Natural killer cell (primary cell): ENCODE data around the gene MUC16. TPM values are rescaled to one million over a fixed set of nuclear protein-coding genes. Genes with fewer than 3 reads are reported as not detected.
A peak's percentile ranks its signal among the peaks of the same experiment; 100 is the strongest.

Experiments
- ATAC-seq, 3 donors: fragments of 150-1000 bp in 2 of 3; fragments of 200-7000 bp in 1 of 3; cut with Tn5 transposase; 1 replicate in 1 of 3; 2 replicates in 2 of 3; pipeline ENCODE4 v1.10.0; 2021; ENCODE audit warnings: mild to moderate bottlenecking in 2 of 3, moderate library complexity in 2 of 3
- DNase-seq, 2 donors: peaks; one replicate each; pipeline versions ENCODE4 v3.0.0 to v3.0.0-alpha.2; 2013 to 2021; ENCODE audit warnings: mixed read lengths in 1 of 2
- H3K27ac ChIP-seq: one replicate; pipeline ENCODE4 v1.5.1; 2013; ENCODE audit warnings: mild to moderate bottlenecking, low read length
- H3K27me3 ChIP-seq: one replicate; pipeline ENCODE4 v1.6.1; 2013; ENCODE audit warnings: low read length; ENCODE audit not compliant: control insufficient read depth, insufficient read depth
- H3K36me3 ChIP-seq: one replicate; pipeline ENCODE4 v1.6.1; 2013; ENCODE audit warnings: low read length; ENCODE audit not compliant: control insufficient read depth, insufficient read depth
- H3K4me1 ChIP-seq: one replicate; pipeline ENCODE4 v1.6.1; 2013; ENCODE audit warnings: low read length; ENCODE audit not compliant: control insufficient read depth, insufficient read depth
- H3K4me3 ChIP-seq: one replicate; pipeline ENCODE4 v1.5.1; 2013; ENCODE audit warnings: low read length
- H3K9me3 ChIP-seq: one replicate; pipeline ENCODE4 v1.6.1; 2013; ENCODE audit warnings: low read length; ENCODE audit not compliant: control insufficient read depth, insufficient read depth
- H3K27ac Mint-ChIP-seq, 2 donors: one replicate each; pipeline ENCODE4 v1.8.0; 2022; ENCODE audit warnings: mild to moderate bottlenecking in 2 of 2, mixed read lengths in 2 of 2, moderate library complexity in 1 of 2
- H3K27me3 Mint-ChIP-seq, 2 donors: one replicate each; pipeline ENCODE4 v1.8.0; 2022; ENCODE audit warnings: low read depth in 2 of 2, mixed read lengths in 2 of 2
- H3K36me3 Mint-ChIP-seq: one replicate; pipeline ENCODE4 v1.8.0; 2022; ENCODE audit warnings: mixed read lengths
- H3K4me1 Mint-ChIP-seq, 2 donors: one replicate each; pipeline ENCODE4 v1.8.0; 2022; ENCODE audit warnings: mixed read lengths in 2 of 2
- H3K4me3 Mint-ChIP-seq: one replicate; pipeline ENCODE4 v1.8.0; 2022; ENCODE audit warnings: mild to moderate bottlenecking, moderate library complexity, mixed read lengths
- H3K9me3 Mint-ChIP-seq, 2 donors: one replicate each; pipeline ENCODE4 v1.8.0; 2022; ENCODE audit warnings: mixed read lengths in 2 of 2
- WGBS: methylation state at CpG from one replicate; pipeline ENCODE4 v1.1.7; 2013; ENCODE audit warnings: missing lambda C conversion rate; ENCODE audit not compliant: insufficient coverage; 5-methylcytosine and 5-hydroxymethylcytosine counted together
- intact Hi-C: fragments of 100-400 bp; cut with micrococcal nuclease; formaldehyde crosslinking; loops from one replicate; pipeline ENCODE4 v1.14.2; 2022
- total RNA-seq, 4 donors: library from RNA; stranded (reverse); fragments of 120-200 nt in 1 of 4; gene quantifications; one replicate each; pipeline versions ENCODE4 v1.2.3 to v1.2.4, GENCODE V29; 2013 to 2022
- TF ChIP-seq, protein P1 (sequence below): fragments of 200-600 bp; IDR thresholded peaks from one replicate; pipeline ENCODE4 v1.8.0; 2022; ENCODE audit warnings: antibody characterized with exemption

Gene MUC16
- total RNA-seq, 3 donors from 2014 or later (not counting 1 experiment from before 2014, with no cell fraction given), result under 0.01 TPM; not detected in 2

DNA sequence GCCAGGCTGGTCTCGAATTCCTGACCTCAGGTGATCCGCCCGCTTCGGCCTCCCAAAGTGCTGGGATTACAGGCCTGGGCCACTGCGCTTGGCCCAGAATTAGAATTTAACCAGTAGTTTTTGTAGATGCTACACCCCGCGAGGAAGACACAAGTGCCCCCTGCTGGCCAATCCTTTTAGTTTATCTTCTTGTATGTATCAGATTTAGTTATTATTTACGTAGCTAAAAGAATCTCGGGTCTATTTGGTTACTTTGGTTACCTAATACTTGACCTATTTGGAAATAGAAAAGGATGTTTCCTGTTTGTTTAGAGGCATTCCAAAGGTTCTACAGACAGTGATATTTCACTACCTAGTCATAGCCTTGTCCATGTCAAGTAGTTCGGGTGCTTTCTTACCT, 22.0 kb downstream of the MUC16 start:
- no peak overlapping the region for H3K27ac Mint-ChIP-seq
- no peak overlapping the region for H3K27ac ChIP-seq
- no peak for ATAC-seq
- intact Hi-C loops, result no loop called here
- WGBS, result 75% methylated on average over 10 of the region's 10 CpGs
- no peaks in the 10 kb centered on the region for H3K9me3 Mint-ChIP-seq
- H3K4me3 Mint-ChIP-seq, result no peak overlapping the region
- peaks cover 0 to 9% of the 10 kb centered on the region in 2 donors for H3K27me3 Mint-ChIP-seq
- no peak overlapping the region for H3K4me3 ChIP-seq
- peak in 1 of 2 donors; percentile 45 for DNase-seq
- TF ChIP-seq, protein P1, sequence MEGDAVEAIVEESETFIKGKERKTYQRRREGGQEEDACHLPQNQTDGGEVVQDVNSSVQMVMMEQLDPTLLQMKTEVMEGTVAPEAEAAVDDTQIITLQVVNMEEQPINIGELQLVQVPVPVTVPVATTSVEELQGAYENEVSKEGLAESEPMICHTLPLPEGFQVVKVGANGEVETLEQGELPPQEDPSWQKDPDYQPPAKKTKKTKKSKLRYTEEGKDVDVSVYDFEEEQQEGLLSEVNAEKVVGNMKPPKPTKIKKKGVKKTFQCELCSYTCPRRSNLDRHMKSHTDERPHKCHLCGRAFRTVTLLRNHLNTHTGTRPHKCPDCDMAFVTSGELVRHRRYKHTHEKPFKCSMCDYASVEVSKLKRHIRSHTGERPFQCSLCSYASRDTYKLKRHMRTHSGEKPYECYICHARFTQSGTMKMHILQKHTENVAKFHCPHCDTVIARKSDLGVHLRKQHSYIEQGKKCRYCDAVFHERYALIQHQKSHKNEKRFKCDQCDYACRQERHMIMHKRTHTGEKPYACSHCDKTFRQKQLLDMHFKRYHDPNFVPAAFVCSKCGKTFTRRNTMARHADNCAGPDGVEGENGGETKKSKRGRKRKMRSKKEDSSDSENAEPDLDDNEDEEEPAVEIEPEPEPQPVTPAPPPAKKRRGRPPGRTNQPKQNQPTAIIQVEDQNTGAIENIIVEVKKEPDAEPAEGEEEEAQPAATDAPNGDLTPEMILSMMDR, result no peak
- no peaks in the 10 kb centered on the region for H3K36me3 ChIP-seq
- no peaks in the 10 kb centered on the region for H3K4me1 Mint-ChIP-seq
- H3K9me3 ChIP-seq, result no peaks in the 10 kb centered on the region
- no peaks in the 10 kb centered on the region for H3K36me3 Mint-ChIP-seq
- no peaks in the 10 kb centered on the region for H3K4me1 ChIP-seq
- H3K27me3 ChIP-seq, result no peaks in the 10 kb centered on the region

DNA sequence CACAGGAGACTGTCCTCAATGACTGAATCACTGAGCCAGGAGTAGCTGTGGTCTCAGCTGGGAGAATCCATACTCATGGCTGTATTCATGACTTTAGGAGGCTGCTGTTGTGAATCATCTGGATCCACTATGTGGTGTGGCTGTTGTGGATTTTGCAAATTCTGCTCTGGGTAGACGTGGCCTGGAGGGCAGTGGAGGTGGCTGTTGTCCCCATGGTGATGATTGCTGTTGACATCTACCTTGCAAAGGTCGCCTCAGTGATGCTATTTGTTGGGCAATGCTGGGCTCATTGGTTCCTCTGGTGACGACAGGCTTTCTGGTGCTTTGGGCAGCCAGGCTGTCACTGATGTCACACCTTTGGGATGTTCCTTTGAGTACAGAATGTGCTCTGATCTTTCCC, 23.9 kb downstream of the MUC16 start:
- H3K27me3 ChIP-seq, result no peaks in the 10 kb centered on the region
- DNase-seq (no peak), ATAC-seq (no peak)
- Mint-ChIP-seq H3K9me3 (peaks cover 0 to 1% of the 10 kb centered on the region in 2 donors), H3K27me3 (peaks cover 0 to 9% of the 10 kb centered on the region in 2 donors), H3K36me3 (no peaks in the 10 kb centered on the region), H3K27ac (no peak overlapping the region), H3K4me3 (no peak overlapping the region), H3K4me1 (no peaks in the 10 kb centered on the region)
- WGBS, result 63% methylated on average over 3 of the region's 3 CpGs
- H3K4me3 ChIP-seq, result no peak overlapping the region
- H3K4me1 ChIP-seq, result no peaks in the 10 kb centered on the region
- no peaks in the 10 kb centered on the region for H3K36me3 ChIP-seq
- intact Hi-C loops, result no loop called here
- TF ChIP-seq, protein P1, result no peak
- H3K27ac ChIP-seq, result no peak overlapping the region
- no peaks in the 10 kb centered on the region for H3K9me3 ChIP-seq

DNA sequence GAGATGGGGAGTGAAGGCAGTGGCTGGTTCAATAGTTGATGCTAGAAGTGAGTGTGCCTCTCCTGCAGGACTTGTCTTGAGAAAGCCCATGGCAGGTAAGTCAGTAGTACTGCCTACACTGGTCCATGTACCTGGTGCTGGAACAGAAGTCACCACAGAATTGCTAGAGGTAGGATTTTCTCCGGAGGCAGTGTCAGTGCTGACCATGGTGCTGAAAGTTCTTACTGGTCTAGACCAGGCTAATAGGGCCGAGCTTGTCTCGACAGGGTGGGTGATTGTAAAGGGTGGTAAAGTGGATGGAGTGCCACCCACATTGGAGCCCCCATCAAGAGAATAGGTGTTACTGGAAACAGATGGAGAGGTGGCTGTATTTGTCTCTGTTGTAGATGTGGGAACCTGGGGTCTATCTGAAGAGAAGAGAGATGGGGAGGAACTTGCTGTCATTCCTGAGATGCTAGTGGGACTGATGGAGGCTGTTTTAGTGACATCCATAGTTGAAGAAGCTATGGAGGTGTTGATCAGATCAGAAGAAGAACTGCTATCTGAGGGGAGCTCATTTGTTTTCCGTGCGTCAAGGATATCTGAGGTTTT, 36.6 kb downstream of the MUC16 start:
- peaks cover 4 to 16% of the 10 kb centered on the region in 2 donors for H3K27me3 Mint-ChIP-seq
- H3K4me3 Mint-ChIP-seq, result no peak overlapping the region
- H3K4me1 Mint-ChIP-seq, result no peaks in the 10 kb centered on the region
- peaks cover 3 to 6% of the 10 kb centered on the region in 2 donors for H3K9me3 Mint-ChIP-seq
- H3K9me3 ChIP-seq, result peaks cover 4% of the 10 kb centered on the region
- H3K4me3 ChIP-seq, result no peak overlapping the region
- no peaks in the 10 kb centered on the region for H3K36me3 ChIP-seq
- H3K36me3 Mint-ChIP-seq, result no peaks in the 10 kb centered on the region
- DNase-seq (peak in 1 of 2 donors; percentile 11), ATAC-seq (no peak)
- H3K27ac Mint-ChIP-seq, result no peak overlapping the region
- TF ChIP-seq, protein P1, result no peak
- intact Hi-C loops, result no loop called here
- no peak overlapping the region for H3K27ac ChIP-seq
- no peaks in the 10 kb centered on the region for H3K4me1 ChIP-seq
- 69% methylated on average over 5 of the region's 5 CpGs for WGBS
- no peaks in the 10 kb centered on the region for H3K27me3 ChIP-seq

DNA sequence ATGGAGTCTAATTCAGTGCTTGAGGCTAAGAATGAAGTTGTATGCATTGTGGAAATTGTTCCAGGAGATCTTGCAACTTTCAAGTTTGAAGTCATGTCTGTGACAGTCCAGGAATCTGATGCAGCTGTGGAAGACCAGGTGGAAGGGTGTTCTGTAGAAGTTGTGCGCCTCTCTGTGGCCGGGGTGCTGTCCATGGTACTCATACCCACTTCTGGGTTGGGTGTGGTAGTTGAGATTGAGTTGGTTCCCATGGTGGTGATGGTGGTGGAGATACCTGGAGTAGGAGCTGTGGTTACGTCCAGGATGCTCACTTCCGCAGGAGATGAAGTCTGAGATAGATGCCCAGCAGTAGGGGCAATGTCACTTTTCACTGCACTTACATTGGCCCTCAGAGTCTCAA, 44.3 kb downstream of the MUC16 start:
- no peaks in the 10 kb centered on the region for H3K36me3 ChIP-seq
- TF ChIP-seq, protein P1, result no peak
- ATAC-seq, result no peak
- no peak for DNase-seq
- Mint-ChIP-seq H3K27me3 (peaks cover 2 to 10% of the 10 kb centered on the region in 2 donors), H3K4me3 (no peak overlapping the region), H3K36me3 (no peaks in the 10 kb centered on the region), H3K27ac (no peak overlapping the region), H3K9me3 (peaks cover 0 to 2% of the 10 kb centered on the region in 2 donors), H3K4me1 (no peaks in the 10 kb centered on the region)
- 71% methylated on average over 4 of the region's 4 CpGs for WGBS
- no peaks in the 10 kb centered on the region for H3K9me3 ChIP-seq
- H3K27me3 ChIP-seq, result peaks cover 4% of the 10 kb centered on the region
- H3K27ac ChIP-seq, result no peak overlapping the region
- no peak overlapping the region for H3K4me3 ChIP-seq
- H3K4me1 ChIP-seq, result no peaks in the 10 kb centered on the region
- intact Hi-C loops, result no loop called here
